WTC11 (cell line): ENCODE data around the gene METTL2A. TPM values are rescaled to one million over a fixed set of nuclear protein-coding genes. Genes with fewer than 3 reads are reported as not detected.
"Not testable (repeated sequence)": the region's sequence is repeated elsewhere in the genome, so short reads cannot be mapped to it uniquely, and the experiment has no call there.

Experiments
- ATAC-seq: fragments of 200-7000 bp; cut with Tn5 transposase; 2 replicates; pipeline ENCODE4 v1.10.0; 2021; ENCODE audit warnings: mild to moderate bottlenecking, moderate library complexity
- CTCF ChIA-PET: fragments of 300-600 bp; sonication (Branson Sonifier 250); formaldehyde crosslinking; loops from one replicate; lab custom pipeline; 2021; ENCODE audit warnings: antibody characterized with exemption; lab: Charles Lee
- POLR2A ChIA-PET: fragments of 350-600 bp; sonication (Branson Sonifier 250); formaldehyde crosslinking; loops from one replicate; lab custom pipeline; 2021; ENCODE audit warnings: antibody characterized with exemption; lab: Charles Lee
- DNase-seq: peaks from one replicate; pipeline ENCODE4 v3.0.0; 2021; ENCODE audit warnings: low spot score
- H3K27ac Mint-ChIP-seq: 2 replicates; pipeline ENCODE4 v1.8.0; 2021; ENCODE audit warnings: mixed read lengths
- H3K27me3 Mint-ChIP-seq: 2 replicates; pipeline ENCODE4 v1.8.0; 2021; ENCODE audit warnings: low read depth, mild to moderate bottlenecking, moderate library complexity, mixed read lengths
- H3K36me3 Mint-ChIP-seq: 2 replicates; pipeline ENCODE4 v1.8.0; 2021; ENCODE audit warnings: mixed read lengths
- H3K4me1 Mint-ChIP-seq: 2 replicates; pipeline ENCODE4 v1.8.0; 2022; ENCODE audit warnings: mixed read lengths
- H3K4me3 Mint-ChIP-seq: 2 replicates; pipeline ENCODE4 v1.8.0; 2021; ENCODE audit warnings: mild to moderate bottlenecking, moderate library complexity, mixed read lengths
- H3K9me3 Mint-ChIP-seq: 2 replicates; pipeline ENCODE4 v1.8.0; 2021; ENCODE audit warnings: mixed read lengths
- CBFB ChIP-seq: sonication (generic); formaldehyde crosslinking; IDR thresholded peaks from 2 replicates; pipeline ENCODE4 v1.8.1; 2022; ENCODE audit warnings: mild to moderate bottlenecking, low read depth, missing genetic modification reagents
- ESRRA ChIP-seq: sonication (generic); formaldehyde crosslinking; IDR thresholded peaks from 2 replicates; pipeline ENCODE4 v1.8.1; 2022; ENCODE audit warnings: mild to moderate bottlenecking, missing genetic modification reagents, borderline replicate concordance
- ZNF317 ChIP-seq: sonication (generic); formaldehyde crosslinking; IDR thresholded peaks from 2 replicates; pipeline ENCODE4 v1.8.1; 2023; ENCODE audit warnings: low read depth, mild to moderate bottlenecking, moderate library complexity, missing genetic modification reagents, borderline replicate concordance
- total RNA-seq: library from RNA; stranded (reverse); gene quantifications from 3 replicates; pipeline ENCODE4 v1.2.3, GENCODE V29; 2021
- TF ChIP-seq, protein P1 (sequence below): sonication (generic); formaldehyde crosslinking; IDR thresholded peaks from 2 replicates; pipeline ENCODE4 v1.8.1; 2022; ENCODE audit warnings: mild to moderate bottlenecking, missing genetic modification reagents, moderate library complexity, borderline replicate concordance
- TF ChIP-seq, protein P2 (sequence below): fragments of 250-450 bp; sonication (Bioruptor Pico); IDR thresholded peaks from 2 replicates; pipeline ENCODE4 v1.9.0; 2021; ENCODE audit warnings: mild to moderate bottlenecking
- TF ChIP-seq, protein P3 (sequence below): fragments of 250-450 bp; sonication (Bioruptor Pico); IDR thresholded peaks from 2 replicates; pipeline ENCODE4 v1.8.0; 2021; ENCODE audit warnings: mild to moderate bottlenecking
- TF ChIP-seq, protein P4 (sequence below): sonication (generic); formaldehyde crosslinking; conservative IDR thresholded peaks from 2 replicates; pipeline ENCODE4 v1.8.1; 2022; ENCODE audit warnings: mild to moderate bottlenecking, missing genetic modification reagents
- TF ChIP-seq, protein P5 (sequence below): sonication (generic); formaldehyde crosslinking; IDR thresholded peaks from 2 replicates; pipeline ENCODE4 v1.8.1; 2023; ENCODE audit warnings: mild to moderate bottlenecking, missing genetic modification reagents, moderate library complexity
- TF ChIP-seq, protein P6 (sequence below): fragments of 250-450 bp; sonication (Bioruptor Pico); conservative IDR thresholded peaks from 2 replicates; pipeline ENCODE4 v1.9.0; 2021; ENCODE audit warnings: mild to moderate bottlenecking
- TF ChIP-seq, protein P7 (sequence below): sonication (generic); formaldehyde crosslinking; IDR thresholded peaks from 2 replicates; pipeline ENCODE4 v1.8.1; 2023; ENCODE audit warnings: mild to moderate bottlenecking, missing genetic modification reagents, moderate library complexity
- TF ChIP-seq, protein P8 (sequence below): sonication (generic); formaldehyde crosslinking; IDR thresholded peaks from 2 replicates; pipeline ENCODE4 v1.8.0; 2023; ENCODE audit warnings: mild to moderate bottlenecking, missing genetic modification reagents
- TF ChIP-seq, protein P9 (sequence below): sonication (generic); formaldehyde crosslinking; IDR thresholded peaks from 2 replicates; pipeline ENCODE4 v1.8.1; 2023; ENCODE audit warnings: mild to moderate bottlenecking, missing genetic modification reagents
- TF ChIP-seq, protein P10 (sequence below): sonication (generic); formaldehyde crosslinking; IDR thresholded peaks from 2 replicates; pipeline ENCODE4 v1.8.0; 2022; ENCODE audit warnings: mild to moderate bottlenecking, missing genetic modification reagents
- TF ChIP-seq, protein P11 (sequence below): sonication (generic); formaldehyde crosslinking; IDR thresholded peaks from 2 replicates; pipeline ENCODE4 v1.8.0; 2022; ENCODE audit warnings: mild to moderate bottlenecking, missing genetic modification reagents

METTL2A gene
- total RNA-seq, 1 experiment from 2014 or later, result 33.6 TPM

DNA sequence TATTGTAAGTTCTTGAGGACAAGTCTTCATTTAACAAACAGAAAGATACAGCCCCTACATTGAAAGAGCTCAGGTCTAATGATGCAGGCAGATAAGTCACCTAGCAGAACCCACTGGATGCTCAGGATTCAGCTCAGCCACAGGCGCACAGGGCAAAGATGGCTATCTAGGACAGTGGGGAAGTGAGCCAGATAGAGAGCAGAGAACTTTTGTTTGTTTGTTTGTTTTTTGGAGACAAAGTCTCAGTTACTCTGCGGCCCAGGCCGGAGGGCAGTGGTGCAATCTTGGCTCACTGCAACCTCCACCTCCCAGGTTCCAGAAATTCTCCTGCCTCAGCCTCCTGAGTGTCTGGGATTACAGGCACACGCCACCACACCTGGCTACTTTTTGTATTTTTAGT lies 20.4 kb downstream of the METTL2A start:
- H3K4me3 Mint-ChIP-seq, result no peak overlapping the region
- no peak for ATAC-seq
- no peak overlapping the region; the same call in 1 of the 2 replicates for H3K27ac Mint-ChIP-seq
- DNase-seq, result no peak
- ChIA-PET CTCF (no interaction called here), POLR2A (no interaction called here)
- no peaks in the 10 kb centered on the region for H3K9me3 Mint-ChIP-seq
- peaks cover 61% of the 10 kb centered on the region for H3K36me3 Mint-ChIP-seq
- TF ChIP-seq, protein P1, sequence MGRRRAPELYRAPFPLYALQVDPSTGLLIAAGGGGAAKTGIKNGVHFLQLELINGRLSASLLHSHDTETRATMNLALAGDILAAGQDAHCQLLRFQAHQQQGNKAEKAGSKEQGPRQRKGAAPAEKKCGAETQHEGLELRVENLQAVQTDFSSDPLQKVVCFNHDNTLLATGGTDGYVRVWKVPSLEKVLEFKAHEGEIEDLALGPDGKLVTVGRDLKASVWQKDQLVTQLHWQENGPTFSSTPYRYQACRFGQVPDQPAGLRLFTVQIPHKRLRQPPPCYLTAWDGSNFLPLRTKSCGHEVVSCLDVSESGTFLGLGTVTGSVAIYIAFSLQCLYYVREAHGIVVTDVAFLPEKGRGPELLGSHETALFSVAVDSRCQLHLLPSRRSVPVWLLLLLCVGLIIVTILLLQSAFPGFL (CRISPR knock-in tag), result no peak
- TF ChIP-seq, protein P2, sequence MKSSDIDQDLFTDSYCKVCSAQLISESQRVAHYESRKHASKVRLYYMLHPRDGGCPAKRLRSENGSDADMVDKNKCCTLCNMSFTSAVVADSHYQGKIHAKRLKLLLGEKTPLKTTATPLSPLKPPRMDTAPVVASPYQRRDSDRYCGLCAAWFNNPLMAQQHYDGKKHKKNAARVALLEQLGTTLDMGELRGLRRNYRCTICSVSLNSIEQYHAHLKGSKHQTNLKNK (CRISPR knock-in tag), result no peak
- TF ChIP-seq, protein P3, sequence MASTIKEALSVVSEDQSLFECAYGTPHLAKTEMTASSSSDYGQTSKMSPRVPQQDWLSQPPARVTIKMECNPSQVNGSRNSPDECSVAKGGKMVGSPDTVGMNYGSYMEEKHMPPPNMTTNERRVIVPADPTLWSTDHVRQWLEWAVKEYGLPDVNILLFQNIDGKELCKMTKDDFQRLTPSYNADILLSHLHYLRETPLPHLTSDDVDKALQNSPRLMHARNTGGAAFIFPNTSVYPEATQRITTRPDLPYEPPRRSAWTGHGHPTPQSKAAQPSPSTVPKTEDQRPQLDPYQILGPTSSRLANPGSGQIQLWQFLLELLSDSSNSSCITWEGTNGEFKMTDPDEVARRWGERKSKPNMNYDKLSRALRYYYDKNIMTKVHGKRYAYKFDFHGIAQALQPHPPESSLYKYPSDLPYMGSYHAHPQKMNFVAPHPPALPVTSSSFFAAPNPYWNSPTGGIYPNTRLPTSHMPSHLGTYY, result no peak
- TF ChIP-seq, protein P4, sequence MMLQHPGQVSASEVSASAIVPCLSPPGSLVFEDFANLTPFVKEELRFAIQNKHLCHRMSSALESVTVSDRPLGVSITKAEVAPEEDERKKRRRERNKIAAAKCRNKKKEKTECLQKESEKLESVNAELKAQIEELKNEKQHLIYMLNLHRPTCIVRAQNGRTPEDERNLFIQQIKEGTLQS, result no peak
- TF ChIP-seq, protein P5, sequence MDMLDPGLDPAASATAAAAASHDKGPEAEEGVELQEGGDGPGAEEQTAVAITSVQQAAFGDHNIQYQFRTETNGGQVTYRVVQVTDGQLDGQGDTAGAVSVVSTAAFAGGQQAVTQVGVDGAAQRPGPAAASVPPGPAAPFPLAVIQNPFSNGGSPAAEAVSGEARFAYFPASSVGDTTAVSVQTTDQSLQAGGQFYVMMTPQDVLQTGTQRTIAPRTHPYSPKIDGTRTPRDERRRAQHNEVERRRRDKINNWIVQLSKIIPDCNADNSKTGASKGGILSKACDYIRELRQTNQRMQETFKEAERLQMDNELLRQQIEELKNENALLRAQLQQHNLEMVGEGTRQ (CRISPR knock-in tag), result no peak
- TF ChIP-seq, protein P6, sequence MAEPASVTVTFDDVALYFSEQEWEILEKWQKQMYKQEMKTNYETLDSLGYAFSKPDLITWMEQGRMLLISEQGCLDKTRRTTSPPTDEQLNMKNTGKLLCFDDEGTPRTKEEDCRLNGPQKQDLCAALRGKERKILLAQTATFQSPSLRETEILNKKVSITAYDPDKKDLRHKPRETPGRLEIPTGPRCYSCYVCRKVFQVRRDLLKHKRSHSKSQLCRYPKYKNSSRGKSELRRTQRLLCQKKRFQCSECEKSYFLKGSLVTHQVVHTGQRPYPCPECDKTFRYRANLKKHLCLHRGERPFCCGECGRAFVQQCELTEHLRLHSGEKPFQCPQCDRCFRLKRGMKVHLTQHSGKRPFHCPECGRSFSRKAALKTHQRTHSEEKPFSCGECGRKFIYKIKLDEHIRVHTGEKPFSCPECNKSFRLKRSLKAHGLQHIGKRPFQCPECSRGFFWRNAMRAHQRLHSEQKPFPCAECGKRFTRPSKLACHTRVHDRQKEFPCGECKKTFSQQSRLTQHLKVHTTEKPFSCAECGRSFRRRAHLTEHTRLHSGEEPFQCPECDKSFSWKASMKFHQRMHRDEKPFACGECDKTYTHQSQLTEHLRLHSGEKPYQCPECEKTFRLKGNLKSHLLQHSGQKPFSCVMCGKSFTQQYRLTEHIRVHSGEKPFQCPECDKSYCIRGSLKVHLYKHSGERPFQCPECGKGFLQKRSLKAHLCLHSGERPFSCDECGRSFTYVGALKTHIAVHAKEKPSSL, result no peak
- TF ChIP-seq, protein P7, sequence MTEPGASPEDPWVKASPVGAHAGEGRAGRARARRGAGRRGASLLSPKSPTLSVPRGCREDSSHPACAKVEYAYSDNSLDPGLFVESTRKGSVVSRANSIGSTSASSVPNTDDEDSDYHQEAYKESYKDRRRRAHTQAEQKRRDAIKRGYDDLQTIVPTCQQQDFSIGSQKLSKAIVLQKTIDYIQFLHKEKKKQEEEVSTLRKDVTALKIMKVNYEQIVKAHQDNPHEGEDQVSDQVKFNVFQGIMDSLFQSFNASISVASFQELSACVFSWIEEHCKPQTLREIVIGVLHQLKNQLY, result no peak
- TF ChIP-seq ESRRA (CRISPR knock-in tag) (no peak), ZNF317 (CRISPR knock-in tag) (no peak), CBFB (CRISPR knock-in tag) (no peak)
- TF ChIP-seq, protein P8, sequence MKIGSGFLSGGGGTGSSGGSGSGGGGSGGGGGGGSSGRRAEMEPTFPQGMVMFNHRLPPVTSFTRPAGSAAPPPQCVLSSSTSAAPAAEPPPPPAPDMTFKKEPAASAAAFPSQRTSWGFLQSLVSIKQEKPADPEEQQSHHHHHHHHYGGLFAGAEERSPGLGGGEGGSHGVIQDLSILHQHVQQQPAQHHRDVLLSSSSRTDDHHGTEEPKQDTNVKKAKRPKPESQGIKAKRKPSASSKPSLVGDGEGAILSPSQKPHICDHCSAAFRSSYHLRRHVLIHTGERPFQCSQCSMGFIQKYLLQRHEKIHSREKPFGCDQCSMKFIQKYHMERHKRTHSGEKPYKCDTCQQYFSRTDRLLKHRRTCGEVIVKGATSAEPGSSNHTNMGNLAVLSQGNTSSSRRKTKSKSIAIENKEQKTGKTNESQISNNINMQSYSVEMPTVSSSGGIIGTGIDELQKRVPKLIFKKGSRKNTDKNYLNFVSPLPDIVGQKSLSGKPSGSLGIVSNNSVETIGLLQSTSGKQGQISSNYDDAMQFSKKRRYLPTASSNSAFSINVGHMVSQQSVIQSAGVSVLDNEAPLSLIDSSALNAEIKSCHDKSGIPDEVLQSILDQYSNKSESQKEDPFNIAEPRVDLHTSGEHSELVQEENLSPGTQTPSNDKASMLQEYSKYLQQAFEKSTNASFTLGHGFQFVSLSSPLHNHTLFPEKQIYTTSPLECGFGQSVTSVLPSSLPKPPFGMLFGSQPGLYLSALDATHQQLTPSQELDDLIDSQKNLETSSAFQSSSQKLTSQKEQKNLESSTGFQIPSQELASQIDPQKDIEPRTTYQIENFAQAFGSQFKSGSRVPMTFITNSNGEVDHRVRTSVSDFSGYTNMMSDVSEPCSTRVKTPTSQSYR, result no peak
- TF ChIP-seq, protein P9, sequence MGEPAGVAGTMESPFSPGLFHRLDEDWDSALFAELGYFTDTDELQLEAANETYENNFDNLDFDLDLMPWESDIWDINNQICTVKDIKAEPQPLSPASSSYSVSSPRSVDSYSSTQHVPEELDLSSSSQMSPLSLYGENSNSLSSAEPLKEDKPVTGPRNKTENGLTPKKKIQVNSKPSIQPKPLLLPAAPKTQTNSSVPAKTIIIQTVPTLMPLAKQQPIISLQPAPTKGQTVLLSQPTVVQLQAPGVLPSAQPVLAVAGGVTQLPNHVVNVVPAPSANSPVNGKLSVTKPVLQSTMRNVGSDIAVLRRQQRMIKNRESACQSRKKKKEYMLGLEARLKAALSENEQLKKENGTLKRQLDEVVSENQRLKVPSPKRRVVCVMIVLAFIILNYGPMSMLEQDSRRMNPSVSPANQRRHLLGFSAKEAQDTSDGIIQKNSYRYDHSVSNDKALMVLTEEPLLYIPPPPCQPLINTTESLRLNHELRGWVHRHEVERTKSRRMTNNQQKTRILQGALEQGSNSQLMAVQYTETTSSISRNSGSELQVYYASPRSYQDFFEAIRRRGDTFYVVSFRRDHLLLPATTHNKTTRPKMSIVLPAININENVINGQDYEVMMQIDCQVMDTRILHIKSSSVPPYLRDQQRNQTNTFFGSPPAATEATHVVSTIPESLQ (CRISPR knock-in tag), result no peak
- TF ChIP-seq, protein P10, sequence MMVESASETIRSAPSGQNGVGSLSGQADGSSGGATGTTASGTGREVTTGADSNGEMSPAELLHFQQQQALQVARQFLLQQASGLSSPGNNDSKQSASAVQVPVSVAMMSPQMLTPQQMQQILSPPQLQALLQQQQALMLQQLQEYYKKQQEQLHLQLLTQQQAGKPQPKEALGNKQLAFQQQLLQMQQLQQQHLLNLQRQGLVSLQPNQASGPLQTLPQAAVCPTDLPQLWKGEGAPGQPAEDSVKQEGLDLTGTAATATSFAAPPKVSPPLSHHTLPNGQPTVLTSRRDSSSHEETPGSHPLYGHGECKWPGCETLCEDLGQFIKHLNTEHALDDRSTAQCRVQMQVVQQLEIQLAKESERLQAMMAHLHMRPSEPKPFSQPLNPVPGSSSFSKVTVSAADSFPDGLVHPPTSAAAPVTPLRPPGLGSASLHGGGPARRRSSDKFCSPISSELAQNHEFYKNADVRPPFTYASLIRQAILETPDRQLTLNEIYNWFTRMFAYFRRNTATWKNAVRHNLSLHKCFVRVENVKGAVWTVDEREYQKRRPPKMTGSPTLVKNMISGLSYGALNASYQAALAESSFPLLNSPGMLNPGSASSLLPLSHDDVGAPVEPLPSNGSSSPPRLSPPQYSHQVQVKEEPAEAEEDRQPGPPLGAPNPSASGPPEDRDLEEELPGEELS (CRISPR knock-in tag), result no peak
- TF ChIP-seq, protein P11, sequence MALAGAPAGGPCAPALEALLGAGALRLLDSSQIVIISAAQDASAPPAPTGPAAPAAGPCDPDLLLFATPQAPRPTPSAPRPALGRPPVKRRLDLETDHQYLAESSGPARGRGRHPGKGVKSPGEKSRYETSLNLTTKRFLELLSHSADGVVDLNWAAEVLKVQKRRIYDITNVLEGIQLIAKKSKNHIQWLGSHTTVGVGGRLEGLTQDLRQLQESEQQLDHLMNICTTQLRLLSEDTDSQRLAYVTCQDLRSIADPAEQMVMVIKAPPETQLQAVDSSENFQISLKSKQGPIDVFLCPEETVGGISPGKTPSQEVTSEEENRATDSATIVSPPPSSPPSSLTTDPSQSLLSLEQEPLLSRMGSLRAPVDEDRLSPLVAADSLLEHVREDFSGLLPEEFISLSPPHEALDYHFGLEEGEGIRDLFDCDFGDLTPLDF (CRISPR knock-in tag), result no peak
- no peaks in the 10 kb centered on the region for H3K4me1 Mint-ChIP-seq
- no peaks in the 10 kb centered on the region for H3K27me3 Mint-ChIP-seq

DNA sequence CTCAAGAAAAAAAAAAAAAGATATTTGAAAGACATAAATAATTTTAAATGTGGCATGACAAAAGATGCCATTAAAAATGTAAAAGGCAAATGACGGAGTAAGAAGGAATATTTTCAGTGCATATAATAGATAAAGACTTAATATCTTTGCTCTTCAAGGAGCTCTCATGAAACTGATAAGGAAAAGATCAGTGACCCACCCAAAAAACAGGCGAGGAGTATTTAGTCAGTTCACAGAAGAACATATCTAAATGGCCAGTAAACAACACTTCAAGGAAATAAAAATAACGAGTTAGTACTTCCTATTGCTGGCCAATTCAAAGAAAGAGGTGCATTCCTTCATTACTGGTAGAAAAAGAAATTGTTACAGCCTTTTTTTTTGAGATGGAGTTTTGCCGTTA lies 22.1 kb downstream of the METTL2A start:
- POLR2A ChIA-PET, DNase-seq, H3K4me1 Mint-ChIP-seq, CTCF ChIA-PET, H3K27me3 Mint-ChIP-seq, ATAC-seq, H3K27ac Mint-ChIP-seq, H3K9me3 Mint-ChIP-seq, H3K4me3 Mint-ChIP-seq: not testable (repeated sequence)
- peaks cover 53% of the 10 kb centered on the region for H3K36me3 Mint-ChIP-seq

DNA sequence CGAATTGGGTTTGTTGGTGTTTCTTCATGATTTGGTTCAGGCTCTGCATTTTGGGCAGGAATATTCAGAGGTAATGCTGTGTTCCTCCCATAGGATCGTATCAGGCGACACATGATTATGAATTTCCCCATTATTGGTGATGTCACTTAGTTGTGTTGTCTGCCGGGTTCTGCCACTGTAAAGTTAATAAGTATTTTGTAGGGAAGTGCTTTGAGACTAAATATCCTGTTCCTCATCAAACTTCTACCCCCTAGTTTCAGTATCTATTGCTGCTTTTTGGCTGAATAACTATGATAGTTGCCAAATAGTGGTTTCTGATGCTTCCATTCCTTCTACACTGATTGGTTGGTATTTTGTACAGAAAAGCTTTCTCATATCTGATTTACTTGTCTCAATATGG lies 28.5 kb downstream of the METTL2A start:
- H3K36me3 Mint-ChIP-seq, result peaks cover 21% of the 10 kb centered on the region
- H3K4me3 Mint-ChIP-seq, CTCF ChIA-PET: not testable (repeated sequence)

More for the DNA sequence above, 28.5 kb downstream of the METTL2A start:
- H3K9me3 Mint-ChIP-seq, ATAC-seq, H3K27ac Mint-ChIP-seq, DNase-seq, H3K4me1 Mint-ChIP-seq, H3K27me3 Mint-ChIP-seq, POLR2A ChIA-PET: not testable (repeated sequence)
